H1 (cell line): ENCODE measurements around the gene ZNRF3.

ENCODE experiments used
- YY1 ChIP-seq: IDR thresholded peaks from 2 replicates; pipeline ENCODE4 v1.6.1; 2011; ENCODE audit warnings: low read depth, mild to moderate bottlenecking, low read length
- TF ChIP-seq, protein P1 (sequence below): IDR thresholded peaks from 2 replicates; pipeline ENCODE4 v1.6.1; 2012; ENCODE audit warnings: inconsistent platforms

GRCh38 chr22:29016067-29016938, 132.9 kb downstream of the ZNRF3 start:
- TF ChIP-seq, protein P1, sequence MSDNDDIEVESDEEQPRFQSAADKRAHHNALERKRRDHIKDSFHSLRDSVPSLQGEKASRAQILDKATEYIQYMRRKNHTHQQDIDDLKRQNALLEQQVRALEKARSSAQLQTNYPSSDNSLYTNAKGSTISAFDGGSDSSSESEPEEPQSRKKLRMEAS = no peak
- no peak for TF ChIP-seq YY1
